SK-N-SH (cell line): Measurements from ENCODE around the gene OGDH.

Experiments
- CTCF ChIP-seq: fragments of 200-600 bp; sonication (generic); IDR thresholded peaks from 2 replicates; pipeline ENCODE4 v1.6.1; 2017; ENCODE audit warnings: antibody characterized with exemption, mild to moderate bottlenecking, moderate library complexity
- EZH2phosphoT487 ChIP-seq: fragments of 200-600 bp; sonication (generic); IDR thresholded peaks from 2 replicates; pipeline ENCODE4 v1.6.1; 2017; ENCODE audit warnings: low read depth, mixed run types, mild to moderate bottlenecking, antibody characterized with exemption, moderate library complexity, borderline replicate concordance
- NRF1 ChIP-seq: IDR thresholded peaks from 2 replicates; pipeline ENCODE4 v1.6.1; 2012; ENCODE audit warnings: low read depth, mild to moderate bottlenecking, low read length
- RFX5 ChIP-seq: IDR thresholded peaks from 2 replicates; pipeline ENCODE4 v1.6.1; 2012; ENCODE audit warnings: mild to moderate bottlenecking, improper control_type of control experiment, low read length
- SIN3A ChIP-seq: IDR thresholded peaks from 2 replicates; pipeline ENCODE4 v1.6.1; 2012; ENCODE audit warnings: low read depth, mild to moderate bottlenecking, low read length, moderate library complexity, borderline replicate concordance
- SMC3 ChIP-seq: IDR thresholded peaks from 2 replicates; pipeline ENCODE4 v1.6.1; 2012; ENCODE audit warnings: low read depth, low read length, improper control_type of control experiment

GRCh38 chr7:44557485-44557884 lies 48.9 kb upstream of the OGDH start:
- TF ChIP-seq EZH2phosphoT487 (no peak), RFX5 (no peak), SIN3A (no peak), SMC3 (no peak), NRF1 (no peak), CTCF (no peak)
